BLaER1 (cell line): Measurements from ENCODE around the gene CRB2.
"Not testable (repeated sequence)": the region's sequence is repeated elsewhere in the genome, so short reads cannot be mapped to it uniquely, and the experiment has no call there.

ENCODE experiments used
- H3K27ac ChIP-seq: shearing (Covaris generic); formaldehyde crosslinking; 2 replicates; pipeline ENCODE4 v1.8.1; 2022
- H3K27me3 ChIP-seq: shearing (Covaris generic); formaldehyde crosslinking; 2 replicates; pipeline ENCODE4 v1.8.1; 2022
- H3K36me3 ChIP-seq: shearing (Covaris generic); formaldehyde crosslinking; 2 replicates; pipeline ENCODE4 v1.8.1; 2022
- H3K4me1 ChIP-seq: shearing (Covaris generic); formaldehyde crosslinking; 2 replicates; pipeline ENCODE4 v1.8.1; 2022
- H3K4me2 ChIP-seq: shearing (Covaris generic); formaldehyde crosslinking; 2 replicates; pipeline ENCODE4 v1.8.1; 2022
- H3K4me3 ChIP-seq: shearing (Covaris generic); formaldehyde crosslinking; 2 replicates; pipeline ENCODE4 v1.8.1; 2022
- H3K9ac ChIP-seq: shearing (Covaris generic); formaldehyde crosslinking; 2 replicates; pipeline ENCODE4 v1.8.1; 2022
- H3K9me3 ChIP-seq: shearing (Covaris generic); formaldehyde crosslinking; 2 replicates; pipeline ENCODE4 v1.8.1; 2022
- H4K20me1 ChIP-seq: shearing (Covaris generic); formaldehyde crosslinking; 2 replicates; pipeline ENCODE4 v1.8.1; 2022
- Cebpa-rat ChIP-seq: shearing (Covaris generic); IDR thresholded peaks from 2 replicates; pipeline ENCODE4 v1.8.1; 2022

CRB2 gene

DNA sequence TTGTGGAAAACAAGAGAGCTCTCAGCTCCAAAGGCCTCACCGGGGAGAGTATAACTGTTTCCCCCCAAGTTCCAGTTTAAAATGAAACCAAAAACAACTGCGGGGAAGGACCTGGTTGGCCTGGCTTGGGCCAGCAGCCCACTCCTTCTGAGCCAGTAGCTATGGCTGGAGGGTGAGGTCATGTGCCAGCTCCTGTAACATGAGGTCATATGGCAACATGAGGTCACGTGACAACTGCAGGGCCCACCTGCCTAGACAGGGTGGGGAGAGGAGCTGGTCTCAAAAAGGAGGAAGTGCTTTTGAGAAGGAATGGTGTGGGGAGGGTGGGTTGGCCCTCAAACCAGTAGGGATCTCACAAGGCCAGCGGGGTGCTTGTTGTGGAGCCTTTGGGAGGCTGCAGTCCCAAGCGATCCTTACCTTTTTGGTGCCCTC lies 29.3 kb upstream of the CRB2 start:
- Histone ChIP-seq H3K9ac (peak overlapping the region; percentile 56; the same call in 1 of the 2 replicates), H3K9me3 (no peaks in the 10 kb centered on the region), H3K4me1 (peaks cover 100% of the 10 kb centered on the region), H3K27me3 (no peaks in the 10 kb centered on the region), H4K20me1 (no peaks in the 10 kb centered on the region), H3K4me2 (peak overlapping the region; percentile 86), H3K36me3 (no peaks in the 10 kb centered on the region), H3K4me3 (no peak overlapping the region), H3K27ac (peak overlapping the region; percentile 93)
- TF ChIP-seq Cebpa-rat: no peak

DNA sequence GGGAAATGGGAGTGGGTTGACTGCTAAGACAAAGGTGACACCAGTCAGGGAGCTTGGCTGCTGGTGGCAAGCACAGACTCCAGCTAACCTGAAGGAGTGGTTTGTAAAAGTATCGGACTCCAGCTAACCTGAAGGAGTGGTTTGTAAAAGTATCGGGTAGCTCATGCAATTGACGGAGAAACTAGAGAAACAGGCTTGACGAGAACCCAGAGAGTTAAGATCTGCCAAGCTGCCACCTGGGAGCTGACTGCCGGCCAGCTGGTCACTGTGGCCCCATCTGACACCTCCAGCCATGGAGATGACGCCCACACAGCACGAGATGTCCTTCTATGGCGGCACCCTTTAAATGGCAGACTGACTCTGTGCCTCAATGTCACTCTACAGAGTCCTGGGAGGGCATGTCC lies 28.3 kb upstream of the CRB2 start:
- Histone ChIP-seq H3K4me2 (peak overlapping the region; percentile 86; the same call in 1 of the 2 replicates), H3K36me3 (no peaks in the 10 kb centered on the region), H3K27ac (peak overlapping the region; percentile 53), H3K9me3 (no peaks in the 10 kb centered on the region), H3K4me1 (peaks cover 100% of the 10 kb centered on the region), H4K20me1 (no peaks in the 10 kb centered on the region), H3K9ac (no peak overlapping the region), H3K27me3 (no peaks in the 10 kb centered on the region), H3K4me3 (no peak overlapping the region)
- TF ChIP-seq Cebpa-rat: no peak

DNA sequence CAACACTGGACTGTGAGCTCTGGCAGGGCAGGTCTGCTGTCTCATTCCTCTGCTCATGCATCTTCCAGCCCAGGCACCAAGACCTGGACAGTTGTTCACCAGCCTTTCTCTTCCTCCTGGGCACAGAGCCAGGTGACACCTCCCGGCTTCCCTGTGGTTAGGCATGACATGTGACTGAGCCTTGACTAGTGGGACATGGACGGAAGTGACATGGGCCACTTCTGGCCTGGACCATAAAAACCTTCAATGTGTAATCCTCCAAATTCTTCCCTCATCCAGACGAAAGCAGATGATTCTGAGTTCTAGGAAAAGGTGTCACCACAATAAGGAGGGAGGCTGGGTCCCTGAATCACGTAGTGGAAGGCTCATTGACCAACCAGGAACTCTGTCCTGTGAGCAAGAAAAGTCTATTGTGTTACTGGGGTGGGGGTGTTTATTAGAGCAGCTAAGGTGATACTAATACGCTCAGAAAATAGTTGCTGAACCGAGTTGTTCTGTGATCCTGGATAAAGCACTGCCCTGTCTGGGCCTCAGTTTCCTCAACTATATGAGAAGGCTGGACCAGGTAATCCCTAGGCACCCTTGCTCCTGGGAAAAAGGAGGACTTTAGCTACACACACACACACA lies 26.6 kb upstream of the CRB2 start:
- Histone ChIP-seq H3K4me1 (peaks cover 100% of the 10 kb centered on the region), H3K4me2 (peak overlapping the region; percentile 66), H3K9ac (peak overlapping the region; percentile 12; the same call in 1 of the 2 replicates), H3K9me3 (no peaks in the 10 kb centered on the region), H3K4me3 (no peak overlapping the region), H3K27ac (peak overlapping the region; percentile 67), H4K20me1 (no peaks in the 10 kb centered on the region), H3K27me3 (no peaks in the 10 kb centered on the region), H3K36me3 (no peaks in the 10 kb centered on the region)
- TF ChIP-seq Cebpa-rat: no peak

DNA sequence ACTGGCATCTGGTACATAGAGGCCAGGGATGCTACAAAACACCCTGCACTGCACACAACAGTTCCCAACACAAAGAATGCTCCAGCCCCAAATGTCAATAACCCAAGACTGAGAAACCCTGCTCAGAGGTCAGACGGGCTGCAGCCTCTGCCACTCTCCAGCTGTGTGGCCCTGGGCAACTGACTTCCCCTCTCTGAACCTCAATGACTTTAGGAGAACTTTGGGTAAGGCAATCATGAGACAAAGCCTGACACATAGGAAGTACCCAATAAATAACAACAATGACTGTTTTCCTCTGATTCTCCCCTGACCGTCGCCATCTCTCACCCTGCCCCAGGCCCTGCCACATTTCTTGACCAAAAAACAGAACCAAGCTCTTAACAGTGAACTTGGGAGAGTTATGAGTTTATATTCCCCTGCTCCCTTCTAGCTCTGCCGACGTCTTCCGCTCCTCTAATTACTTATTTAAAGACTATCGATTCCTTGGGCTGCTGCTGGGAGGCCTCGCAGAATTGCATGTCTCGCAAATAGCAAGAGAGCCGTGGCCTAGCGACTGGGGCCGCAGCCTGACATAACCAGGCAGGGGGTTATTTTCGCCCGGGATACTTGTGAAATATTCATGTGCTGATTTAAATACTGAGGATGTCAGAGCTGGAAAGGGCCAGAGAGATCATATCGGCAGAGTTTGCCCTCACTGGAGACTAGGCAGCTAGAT lies 24.5 kb upstream of the CRB2 start:
- no peaks in the 10 kb centered on the region for H3K9me3 ChIP-seq
- no peaks in the 10 kb centered on the region for H3K36me3 ChIP-seq

DNA sequence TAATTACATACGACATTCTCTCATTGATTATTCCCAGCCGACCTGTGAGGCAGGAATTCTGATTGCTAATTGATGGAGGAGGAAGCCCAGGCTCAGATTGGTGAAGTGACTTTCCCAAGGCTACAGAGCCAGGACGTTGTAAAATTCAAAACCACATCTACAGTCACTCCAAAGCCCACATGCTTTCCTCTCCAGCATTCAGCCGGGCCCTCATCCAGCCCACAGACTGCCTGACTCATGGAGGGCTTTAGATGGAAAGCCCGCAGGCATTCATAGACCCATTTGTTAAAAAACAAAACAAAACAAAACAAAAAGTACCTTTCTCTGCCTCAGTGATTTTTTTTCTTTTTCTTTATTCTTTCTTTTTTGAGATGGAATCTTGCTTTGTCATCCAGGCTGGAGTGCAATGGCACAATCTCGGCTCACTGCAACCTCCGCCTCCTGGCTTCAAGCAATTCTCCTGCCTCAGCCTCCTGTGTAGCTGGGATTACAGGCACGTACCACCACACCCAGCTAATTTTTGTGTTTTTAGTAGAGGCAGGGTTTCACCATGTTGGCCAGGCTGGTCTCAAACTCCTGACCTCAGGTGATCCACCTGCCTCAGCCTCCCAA lies 22.8 kb upstream of the CRB2 start:
- H4K20me1 ChIP-seq, H3K27me3 ChIP-seq, H3K4me3 ChIP-seq, H3K36me3 ChIP-seq, H3K9ac ChIP-seq, H3K9me3 ChIP-seq: not testable (repeated sequence)
- H3K27ac ChIP-seq: peak overlapping the region; percentile 99; the same call in 1 of the 2 replicates
- peaks cover 100% of the 10 kb centered on the region for H3K4me1 ChIP-seq
- peak overlapping the region; percentile 87 for H3K4me2 ChIP-seq

More for the DNA sequence above, 24.5 kb upstream of the CRB2 start:
- Histone ChIP-seq H3K4me2 (peak overlapping the region; percentile 87; the same call in 1 of the 2 replicates), H4K20me1 (no peaks in the 10 kb centered on the region), H3K9ac (peak overlapping the region; percentile 11; the same call in 1 of the 2 replicates), H3K4me1 (peaks cover 100% of the 10 kb centered on the region), H3K27me3 (no peaks in the 10 kb centered on the region), H3K27ac (peak overlapping the region; percentile 64), H3K4me3 (no peak overlapping the region)
- no peak for TF ChIP-seq Cebpa-rat

DNA sequence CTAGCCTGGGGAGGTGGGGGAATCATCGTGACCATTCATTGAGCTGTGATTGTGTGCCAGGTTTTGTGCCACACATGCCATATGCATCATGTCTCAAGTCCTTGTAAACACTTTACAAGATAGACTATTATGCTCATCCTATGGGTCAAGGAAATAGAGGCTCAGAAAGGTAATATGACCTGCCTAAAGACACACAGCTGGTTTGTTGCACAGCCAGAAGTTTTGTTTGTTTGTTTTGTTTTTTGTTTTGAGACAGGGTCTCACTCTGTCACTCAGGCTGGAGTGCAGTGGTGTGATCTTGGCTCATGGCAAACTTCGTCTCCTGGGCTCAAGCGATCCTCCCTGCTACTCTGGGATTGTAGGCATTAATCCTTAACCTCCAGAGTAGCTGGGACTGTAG lies 21.4 kb upstream of the CRB2 start:
- Histone ChIP-seq H3K4me1 (peaks cover 95% of the 10 kb centered on the region), H3K9ac (peak overlapping the region; percentile 71; the same call in 1 of the 2 replicates), H3K27me3 (no peaks in the 10 kb centered on the region), H3K36me3 (no peaks in the 10 kb centered on the region), H4K20me1 (no peaks in the 10 kb centered on the region), H3K4me2 (peak overlapping the region; percentile 87), H3K9me3 (no peaks in the 10 kb centered on the region), H3K4me3 (no peak overlapping the region), H3K27ac (peak overlapping the region; percentile 99)
- TF ChIP-seq Cebpa-rat: no peak

DNA sequence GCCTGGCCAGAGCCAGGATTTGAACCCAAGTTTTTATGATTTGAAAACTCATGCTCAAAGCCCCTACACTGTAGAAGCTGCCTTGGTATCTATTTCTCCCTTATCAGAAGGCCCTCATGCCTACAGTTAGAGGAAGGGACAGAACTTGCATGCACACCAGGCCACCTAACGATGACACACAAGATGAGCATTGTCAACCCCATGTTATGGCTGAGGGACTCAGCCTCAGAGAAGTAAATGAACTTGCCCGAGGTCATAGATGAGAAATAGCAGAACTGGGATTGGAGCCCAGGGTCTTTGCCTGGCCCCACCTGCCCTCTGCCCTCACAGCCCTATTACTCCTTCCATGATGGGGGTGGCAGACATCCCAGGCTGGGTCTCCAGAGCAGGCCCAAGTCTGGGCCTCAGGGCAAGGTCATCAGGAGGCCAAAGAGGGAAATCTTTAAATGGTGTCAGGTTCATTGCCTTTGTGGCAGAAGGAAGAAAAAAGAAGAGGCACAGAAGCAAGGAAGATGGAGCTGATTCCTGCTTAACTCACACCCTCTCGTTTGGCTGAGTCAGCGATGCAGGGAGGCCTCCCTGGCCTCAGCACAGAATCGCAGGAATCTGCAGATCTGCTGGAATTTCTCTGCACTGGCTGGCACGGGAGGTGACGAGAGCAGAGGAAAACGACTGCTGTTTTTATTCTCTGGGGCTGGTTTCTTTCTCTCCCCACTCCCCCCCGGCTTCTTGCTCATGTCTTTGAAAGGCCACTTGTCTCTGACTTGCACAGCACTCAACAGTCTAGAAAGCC lies 20.6 kb upstream of the CRB2 start:
- H3K27ac ChIP-seq: peak overlapping the region; percentile 99

DNA sequence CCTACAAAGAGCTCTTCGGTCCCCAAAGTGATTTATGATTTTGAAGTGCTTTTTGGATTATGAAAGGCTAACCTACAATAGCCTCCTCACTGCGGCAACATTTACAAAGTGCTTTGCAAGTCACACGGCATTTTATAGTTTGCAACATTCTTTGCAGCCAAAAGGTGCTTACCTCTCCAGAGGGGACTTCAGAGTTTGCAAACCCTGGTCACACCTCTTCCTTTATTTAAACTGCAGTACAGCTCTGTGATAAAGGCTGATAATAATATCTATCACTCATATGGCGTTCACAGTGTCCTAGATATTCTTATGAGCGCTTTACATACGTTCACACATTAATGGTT lies 20.0 kb upstream of the CRB2 start:
- no peak for TF ChIP-seq Cebpa-rat
- Histone ChIP-seq H3K4me3 (no peak overlapping the region), H3K9me3 (no peaks in the 10 kb centered on the region), H3K36me3 (no peaks in the 10 kb centered on the region), H3K27me3 (no peaks in the 10 kb centered on the region), H3K4me1 (peaks cover 95% of the 10 kb centered on the region), H3K4me2 (peak overlapping the region; percentile 87), H4K20me1 (no peaks in the 10 kb centered on the region), H3K9ac (peak overlapping the region; percentile 71), H3K27ac (peak overlapping the region; percentile 99)

More for the DNA sequence above, 20.6 kb upstream of the CRB2 start:
- Histone ChIP-seq H3K4me3 (no peak overlapping the region), H4K20me1 (no peaks in the 10 kb centered on the region), H3K4me1 (peaks cover 95% of the 10 kb centered on the region), H3K4me2 (peak overlapping the region; percentile 87), H3K36me3 (no peaks in the 10 kb centered on the region), H3K9ac (peak overlapping the region; percentile 71), H3K27me3 (no peaks in the 10 kb centered on the region), H3K9me3 (no peaks in the 10 kb centered on the region)
- TF ChIP-seq Cebpa-rat: no peak

DNA sequence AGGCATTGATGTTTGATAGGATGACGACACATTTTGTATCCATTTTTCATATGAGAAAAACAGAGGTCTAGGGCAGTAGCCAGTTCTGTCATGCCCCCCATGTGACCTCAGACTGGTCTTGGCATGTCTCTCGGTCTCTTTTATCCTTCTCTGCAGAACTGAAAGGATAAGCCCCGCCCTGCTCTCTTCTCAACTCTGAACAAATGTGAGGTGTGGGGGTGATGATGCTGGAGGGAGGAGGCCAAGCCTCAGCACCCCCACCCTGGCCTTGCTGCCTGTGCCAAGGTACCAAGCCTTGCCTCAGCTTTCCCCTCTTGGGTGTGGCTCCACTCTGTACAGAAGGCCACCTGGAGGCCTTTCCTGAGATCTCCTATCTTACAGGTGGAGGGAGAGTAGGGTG lies 19.5 kb upstream of the CRB2 start:
- no peak for TF ChIP-seq Cebpa-rat
- Histone ChIP-seq H3K27ac (peak overlapping the region; percentile 99), H3K9me3 (no peaks in the 10 kb centered on the region), H3K9ac (peak overlapping the region; percentile 71; the same call in 1 of the 2 replicates), H3K27me3 (no peaks in the 10 kb centered on the region), H3K4me2 (peak overlapping the region; percentile 87), H4K20me1 (no peaks in the 10 kb centered on the region), H3K4me3 (no peak overlapping the region), H3K4me1 (peaks cover 95% of the 10 kb centered on the region), H3K36me3 (no peaks in the 10 kb centered on the region)
